H1 (cell line): Measurements from ENCODE around the gene AK8. TPM values are rescaled to one million over a fixed set of nuclear protein-coding genes. Genes with fewer than 3 reads are reported as not detected.

Experiments
- NRF1 ChIP-seq: IDR thresholded peaks from 2 replicates; pipeline ENCODE4 v1.6.1; 2011; ENCODE audit warnings: mild to moderate bottlenecking, low read depth, low read length, improper control_type of control experiment
- RBBP5 ChIP-seq: IDR thresholded peaks from 2 replicates; pipeline ENCODE4 v1.7.1; 2012; ENCODE audit warnings: low read depth, mild to moderate bottlenecking, inconsistent platforms, low read length, moderate library complexity, borderline replicate concordance
- SAP30 ChIP-seq: fragments of 300-600 bp; sonication (generic); IDR thresholded peaks from 2 replicates; pipeline ENCODE4 v1.7.1; 2012; ENCODE audit warnings: low read length, moderate library complexity, mild to moderate bottlenecking, inconsistent platforms; ENCODE audit not compliant: insufficient read depth, insufficient replicate concordance
- polyA plus RNA-seq, 7 experiments: library from polyadenylated mRNA; depleted of rRNA in 3 of 7; stranded (reverse) in 5 of 7; unstranded in 2 of 7; fragments of >200 nt in 5 of 7; fragments of 200-250 nt in 2 of 7; gene quantifications; 1 replicate in 5 of 7; 2 replicates in 1 of 7; 4 replicates in 1 of 7; pipeline versions ENCODE4 v1.2.1 to v1.2.3, GENCODE V29; 2011 to 2013; ENCODE audit warnings: missing spikeins in 2 of 7, mixed read lengths in 2 of 7
- total RNA-seq: library from RNA; stranded (reverse); fragmentation: NEBNext Ultra II Directional; extraction: Animal tissue kit (Norgen Biotek cat#: 25700); gene quantifications from 2 replicates; pipeline ENCODE4 v1.2.1, GENCODE V29; 2021
- TF ChIP-seq, protein P1 (sequence below): fragments of 300-600 bp; sonication (generic); IDR thresholded peaks from 2 replicates; pipeline ENCODE4 v1.7.1; 2012; ENCODE audit warnings: low read length, moderate library complexity, mild to moderate bottlenecking, inconsistent platforms; ENCODE audit not compliant: insufficient replicate concordance

AK8 gene
- total and polyA plus RNA-seq, 2 of the 8 experiments (the other 6 are each of a cell fraction or from before 2014, with no cell fraction given): 0.35 to 0.48 TPM

GRCh38 chr9:132818588-132818987, 59.5 kb downstream of the AK8 start (continued):
- TF ChIP-seq, protein P1, sequence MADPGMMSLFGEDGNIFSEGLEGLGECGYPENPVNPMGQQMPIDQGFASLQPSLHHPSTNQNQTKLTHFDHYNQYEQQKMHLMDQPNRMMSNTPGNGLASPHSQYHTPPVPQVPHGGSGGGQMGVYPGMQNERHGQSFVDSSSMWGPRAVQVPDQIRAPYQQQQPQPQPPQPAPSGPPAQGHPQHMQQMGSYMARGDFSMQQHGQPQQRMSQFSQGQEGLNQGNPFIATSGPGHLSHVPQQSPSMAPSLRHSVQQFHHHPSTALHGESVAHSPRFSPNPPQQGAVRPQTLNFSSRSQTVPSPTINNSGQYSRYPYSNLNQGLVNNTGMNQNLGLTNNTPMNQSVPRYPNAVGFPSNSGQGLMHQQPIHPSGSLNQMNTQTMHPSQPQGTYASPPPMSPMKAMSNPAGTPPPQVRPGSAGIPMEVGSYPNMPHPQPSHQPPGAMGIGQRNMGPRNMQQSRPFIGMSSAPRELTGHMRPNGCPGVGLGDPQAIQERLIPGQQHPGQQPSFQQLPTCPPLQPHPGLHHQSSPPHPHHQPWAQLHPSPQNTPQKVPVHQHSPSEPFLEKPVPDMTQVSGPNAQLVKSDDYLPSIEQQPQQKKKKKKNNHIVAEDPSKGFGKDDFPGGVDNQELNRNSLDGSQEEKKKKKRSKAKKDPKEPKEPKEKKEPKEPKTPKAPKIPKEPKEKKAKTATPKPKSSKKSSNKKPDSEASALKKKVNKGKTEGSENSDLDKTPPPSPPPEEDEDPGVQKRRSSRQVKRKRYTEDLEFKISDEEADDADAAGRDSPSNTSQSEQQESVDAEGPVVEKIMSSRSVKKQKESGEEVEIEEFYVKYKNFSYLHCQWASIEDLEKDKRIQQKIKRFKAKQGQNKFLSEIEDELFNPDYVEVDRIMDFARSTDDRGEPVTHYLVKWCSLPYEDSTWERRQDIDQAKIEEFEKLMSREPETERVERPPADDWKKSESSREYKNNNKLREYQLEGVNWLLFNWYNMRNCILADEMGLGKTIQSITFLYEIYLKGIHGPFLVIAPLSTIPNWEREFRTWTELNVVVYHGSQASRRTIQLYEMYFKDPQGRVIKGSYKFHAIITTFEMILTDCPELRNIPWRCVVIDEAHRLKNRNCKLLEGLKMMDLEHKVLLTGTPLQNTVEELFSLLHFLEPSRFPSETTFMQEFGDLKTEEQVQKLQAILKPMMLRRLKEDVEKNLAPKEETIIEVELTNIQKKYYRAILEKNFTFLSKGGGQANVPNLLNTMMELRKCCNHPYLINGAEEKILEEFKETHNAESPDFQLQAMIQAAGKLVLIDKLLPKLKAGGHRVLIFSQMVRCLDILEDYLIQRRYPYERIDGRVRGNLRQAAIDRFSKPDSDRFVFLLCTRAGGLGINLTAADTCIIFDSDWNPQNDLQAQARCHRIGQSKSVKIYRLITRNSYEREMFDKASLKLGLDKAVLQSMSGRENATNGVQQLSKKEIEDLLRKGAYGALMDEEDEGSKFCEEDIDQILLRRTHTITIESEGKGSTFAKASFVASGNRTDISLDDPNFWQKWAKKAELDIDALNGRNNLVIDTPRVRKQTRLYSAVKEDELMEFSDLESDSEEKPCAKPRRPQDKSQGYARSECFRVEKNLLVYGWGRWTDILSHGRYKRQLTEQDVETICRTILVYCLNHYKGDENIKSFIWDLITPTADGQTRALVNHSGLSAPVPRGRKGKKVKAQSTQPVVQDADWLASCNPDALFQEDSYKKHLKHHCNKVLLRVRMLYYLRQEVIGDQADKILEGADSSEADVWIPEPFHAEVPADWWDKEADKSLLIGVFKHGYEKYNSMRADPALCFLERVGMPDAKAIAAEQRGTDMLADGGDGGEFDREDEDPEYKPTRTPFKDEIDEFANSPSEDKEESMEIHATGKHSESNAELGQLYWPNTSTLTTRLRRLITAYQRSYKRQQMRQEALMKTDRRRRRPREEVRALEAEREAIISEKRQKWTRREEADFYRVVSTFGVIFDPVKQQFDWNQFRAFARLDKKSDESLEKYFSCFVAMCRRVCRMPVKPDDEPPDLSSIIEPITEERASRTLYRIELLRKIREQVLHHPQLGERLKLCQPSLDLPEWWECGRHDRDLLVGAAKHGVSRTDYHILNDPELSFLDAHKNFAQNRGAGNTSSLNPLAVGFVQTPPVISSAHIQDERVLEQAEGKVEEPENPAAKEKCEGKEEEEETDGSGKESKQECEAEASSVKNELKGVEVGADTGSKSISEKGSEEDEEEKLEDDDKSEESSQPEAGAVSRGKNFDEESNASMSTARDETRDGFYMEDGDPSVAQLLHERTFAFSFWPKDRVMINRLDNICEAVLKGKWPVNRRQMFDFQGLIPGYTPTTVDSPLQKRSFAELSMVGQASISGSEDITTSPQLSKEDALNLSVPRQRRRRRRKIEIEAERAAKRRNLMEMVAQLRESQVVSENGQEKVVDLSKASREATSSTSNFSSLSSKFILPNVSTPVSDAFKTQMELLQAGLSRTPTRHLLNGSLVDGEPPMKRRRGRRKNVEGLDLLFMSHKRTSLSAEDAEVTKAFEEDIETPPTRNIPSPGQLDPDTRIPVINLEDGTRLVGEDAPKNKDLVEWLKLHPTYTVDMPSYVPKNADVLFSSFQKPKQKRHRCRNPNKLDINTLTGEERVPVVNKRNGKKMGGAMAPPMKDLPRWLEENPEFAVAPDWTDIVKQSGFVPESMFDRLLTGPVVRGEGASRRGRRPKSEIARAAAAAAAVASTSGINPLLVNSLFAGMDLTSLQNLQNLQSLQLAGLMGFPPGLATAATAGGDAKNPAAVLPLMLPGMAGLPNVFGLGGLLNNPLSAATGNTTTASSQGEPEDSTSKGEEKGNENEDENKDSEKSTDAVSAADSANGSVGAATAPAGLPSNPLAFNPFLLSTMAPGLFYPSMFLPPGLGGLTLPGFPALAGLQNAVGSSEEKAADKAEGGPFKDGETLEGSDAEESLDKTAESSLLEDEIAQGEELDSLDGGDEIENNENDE: no peak
- no peak for TF ChIP-seq NRF1
- TF ChIP-seq SAP30: no peak
- no peak for TF ChIP-seq RBBP5
- TF ChIP-seq, all 59 proteins: peak for 0
